NOMO-1 (cell line): ENCODE measurements around the gene LRRC46.
A peak's percentile ranks its signal among the peaks of the same experiment; 100 is the strongest.

Experiments used
- DNase-seq, 2 experiments: peaks; one replicate each; lab custom pipeline; 2025; ENCODE audit not compliant: unreplicated experiment in 2 of 2; lab: John Stamatoyannopoulos, UW

LRRC46 gene

DNA sequence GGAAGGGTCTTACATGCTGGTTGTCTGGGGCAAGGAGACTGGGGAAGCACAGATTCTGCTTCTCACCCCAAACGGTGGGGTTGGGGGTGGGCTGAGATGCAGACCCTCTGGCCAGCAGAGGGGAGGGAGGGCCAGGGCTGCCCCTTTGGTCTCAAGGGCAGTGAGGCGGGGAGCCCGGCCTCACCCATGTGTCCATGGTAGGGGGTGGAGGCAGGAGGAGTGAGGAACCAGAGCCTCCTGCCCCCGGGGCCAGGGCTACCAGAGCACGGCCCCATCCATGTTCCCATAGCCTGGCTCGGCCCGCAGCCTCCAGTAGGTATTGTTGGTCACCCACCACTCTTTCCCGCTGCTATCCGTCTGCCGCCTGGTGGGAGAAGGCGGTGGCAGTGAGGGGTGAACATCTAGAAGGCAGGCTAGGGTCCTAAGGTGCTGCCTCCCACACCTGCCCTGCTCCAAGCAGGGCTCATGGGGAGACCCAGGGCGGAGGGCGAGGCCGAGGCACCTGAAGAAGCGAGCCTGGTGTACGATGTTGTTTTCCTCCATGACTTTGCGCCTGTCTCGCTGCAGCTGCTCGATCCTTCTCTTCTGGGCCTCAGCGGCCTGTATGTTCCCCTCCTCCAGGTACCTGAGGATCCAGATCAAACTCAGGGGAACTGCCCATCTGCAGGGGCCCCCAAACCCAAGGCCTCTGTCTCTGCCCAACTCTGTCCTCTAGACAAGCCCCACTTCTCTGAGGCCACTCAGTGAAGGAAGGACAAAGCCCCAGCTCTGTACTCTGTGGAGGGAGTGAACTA lies 23.2 kb upstream of the LRRC46 start:
- no peak for DNase-seq

DNA sequence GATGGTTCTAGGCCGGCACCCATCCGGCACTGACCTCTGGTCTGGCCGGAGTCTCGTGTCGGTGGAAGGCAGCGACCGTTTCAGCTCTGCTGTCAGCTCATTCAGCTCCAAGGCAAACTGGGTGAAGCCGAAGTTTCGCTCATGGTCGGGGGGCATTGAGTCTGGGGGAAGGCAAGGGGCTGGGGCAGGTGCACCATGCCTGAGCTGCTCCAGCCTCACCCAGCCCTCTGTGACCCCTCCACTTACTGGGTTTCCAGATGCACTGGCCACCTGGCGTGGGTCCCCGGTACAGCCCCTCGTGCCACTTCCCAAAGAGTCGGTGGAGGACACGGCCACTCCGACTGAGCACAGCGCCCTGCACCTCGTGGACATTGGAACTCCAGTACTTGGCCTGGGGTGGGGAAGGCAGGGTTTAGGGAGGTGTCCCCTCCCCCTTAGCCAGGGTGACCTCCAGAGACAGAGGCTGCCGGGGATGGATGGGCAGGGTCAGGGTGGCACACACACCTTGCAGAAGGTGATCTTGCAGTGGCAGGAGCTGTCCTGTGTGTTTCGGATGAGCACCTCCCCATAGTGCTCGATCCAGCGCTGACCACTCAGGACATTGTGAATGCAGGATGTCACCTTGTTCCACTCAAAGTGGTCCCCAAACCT lies 22.5 kb upstream of the LRRC46 start:
- no peak for DNase-seq

DNA sequence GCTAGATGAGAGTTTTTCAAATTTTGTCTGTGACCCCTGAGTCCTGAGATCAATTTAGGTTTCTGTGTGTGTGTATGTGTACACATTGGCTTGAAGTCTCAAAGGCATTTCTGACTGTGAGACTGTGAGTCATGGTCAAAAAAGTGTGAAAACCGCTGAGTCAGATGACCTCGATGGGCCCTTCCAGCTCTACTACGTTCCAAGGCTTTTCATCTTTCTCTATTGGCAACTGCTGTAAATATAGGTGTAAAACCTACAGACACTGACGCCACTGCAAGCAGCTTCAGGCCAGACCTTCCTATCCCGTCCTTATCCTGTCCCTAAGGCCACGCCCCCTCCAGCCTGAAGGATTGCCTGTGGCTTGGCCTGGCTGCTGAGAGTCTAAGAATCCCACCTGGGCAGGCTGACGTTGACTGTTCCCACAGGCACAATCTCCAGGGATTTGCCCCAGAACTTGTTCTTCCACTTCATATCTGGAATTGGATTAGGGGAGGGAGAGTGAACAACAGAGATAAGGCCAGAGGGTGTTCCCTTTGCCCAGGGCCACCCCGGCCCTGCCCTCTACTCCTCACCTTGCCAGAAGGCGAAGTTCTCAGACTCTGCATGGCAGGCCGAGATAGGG lies 21.2 kb upstream of the LRRC46 start:
- no peak for DNase-seq

DNA sequence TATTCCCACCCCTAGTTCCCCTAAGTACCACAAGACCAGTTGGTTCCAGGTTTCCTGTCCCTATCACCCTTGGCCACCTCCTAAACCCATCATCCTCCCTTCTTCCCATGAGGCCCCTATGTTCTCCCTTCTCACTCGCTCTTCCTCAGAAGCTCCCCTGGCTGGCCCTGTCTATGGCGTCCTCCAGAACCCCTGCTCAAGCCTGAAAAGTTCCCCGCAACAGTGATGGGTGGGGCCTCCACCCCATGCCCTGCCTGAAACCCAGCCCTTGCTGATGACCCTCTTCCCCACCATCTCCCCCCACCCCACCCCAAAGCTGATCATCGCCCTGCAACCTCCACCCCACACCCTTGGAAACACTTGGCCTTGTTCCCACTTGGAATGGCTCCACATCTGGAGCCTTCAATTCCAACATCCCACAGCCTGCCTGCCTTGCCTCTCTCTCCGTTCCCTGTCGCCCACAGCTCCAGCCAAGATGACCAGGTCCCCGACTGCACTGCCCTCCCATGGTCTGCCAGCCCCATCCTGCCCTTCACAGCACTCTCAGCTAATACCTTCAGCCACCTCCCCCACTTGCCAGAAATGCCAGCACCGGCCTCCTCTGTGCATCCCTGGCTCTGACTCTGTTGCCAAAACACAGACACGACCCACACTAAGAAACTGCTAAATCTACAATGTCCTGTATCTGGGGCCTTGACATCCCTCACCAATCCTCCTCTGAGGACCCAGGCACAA lies 20.4 kb upstream of the LRRC46 start:
- DNase-seq, result no peak

DNA sequence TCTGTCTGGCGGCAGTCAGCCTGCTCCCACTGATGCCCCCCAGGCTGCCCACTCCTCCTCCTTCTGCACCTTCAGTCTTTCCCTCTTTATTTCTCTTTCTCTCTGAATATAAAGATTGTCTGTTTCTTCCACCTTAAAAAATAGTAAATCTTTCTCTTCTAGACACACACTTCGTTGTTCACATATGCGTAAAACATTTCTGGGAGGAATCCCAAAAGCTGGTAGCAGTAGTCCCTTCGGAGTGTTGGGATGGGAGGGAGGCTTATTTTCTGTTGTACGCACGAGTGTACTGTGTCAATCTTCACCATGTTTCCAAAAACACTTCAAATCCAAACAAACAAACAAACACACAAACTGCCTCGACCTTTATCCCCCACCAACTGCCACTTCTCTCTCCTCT lies 19.8 kb upstream of the LRRC46 start:
- DNase-seq, result no peak

DNA sequence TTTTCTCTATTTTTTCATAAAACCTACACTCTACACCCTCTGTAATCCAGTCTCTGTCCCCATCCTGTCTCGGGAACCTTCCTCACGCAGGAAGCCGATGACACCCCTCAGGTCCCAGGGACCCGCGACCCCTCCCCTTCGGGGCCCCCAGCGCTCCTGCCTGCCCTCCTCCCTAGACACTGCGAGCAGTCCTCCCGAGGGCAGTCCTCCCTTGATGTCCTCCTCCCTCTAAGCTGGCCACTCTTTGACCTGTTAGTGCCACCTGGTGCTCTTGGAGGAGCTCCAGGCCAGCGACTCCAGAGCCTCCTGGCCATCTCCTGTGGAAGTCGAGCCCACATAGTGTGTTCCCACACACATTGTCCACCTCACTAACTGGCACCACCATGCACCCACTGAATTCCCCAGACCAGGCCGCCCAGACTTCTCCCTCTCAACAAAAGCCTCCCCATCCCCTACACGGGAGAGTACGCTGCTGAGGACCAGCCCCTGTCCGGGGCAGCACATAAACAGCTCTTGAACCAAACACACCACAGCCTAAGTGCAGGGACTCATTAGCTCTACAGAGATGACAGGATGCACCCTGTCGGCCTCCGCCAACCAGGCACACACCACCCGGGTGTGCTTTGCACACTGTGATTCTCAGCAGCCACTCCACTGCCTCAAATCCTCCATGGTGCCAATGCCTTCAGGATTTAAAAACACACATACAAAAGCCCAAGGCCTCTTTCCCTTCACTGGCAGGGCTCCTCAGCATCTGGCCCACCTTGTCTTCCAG lies 19.1 kb upstream of the LRRC46 start:
- DNase-seq, result no peak

DNA sequence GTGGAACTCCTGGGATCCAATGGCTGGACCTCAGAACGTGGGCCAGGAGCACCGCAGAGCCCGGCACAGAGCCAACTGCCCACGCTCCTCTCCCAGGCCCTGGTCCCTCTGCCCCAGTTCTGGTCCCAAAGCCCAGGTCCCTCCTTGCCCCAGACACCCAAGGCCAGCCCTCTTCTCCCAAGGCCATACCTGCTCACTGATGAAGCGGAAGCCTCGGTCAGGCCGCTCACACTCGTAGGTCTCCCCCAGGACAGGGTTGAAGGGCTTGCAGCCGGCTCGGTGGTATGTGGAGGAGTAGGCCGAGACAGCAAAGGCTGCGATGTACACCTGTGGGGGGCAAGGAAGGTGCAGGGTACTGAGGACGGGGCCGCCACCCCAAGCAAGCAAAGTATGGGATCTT lies 18.4 kb upstream of the LRRC46 start:
- DNase-seq, result no peak

DNA sequence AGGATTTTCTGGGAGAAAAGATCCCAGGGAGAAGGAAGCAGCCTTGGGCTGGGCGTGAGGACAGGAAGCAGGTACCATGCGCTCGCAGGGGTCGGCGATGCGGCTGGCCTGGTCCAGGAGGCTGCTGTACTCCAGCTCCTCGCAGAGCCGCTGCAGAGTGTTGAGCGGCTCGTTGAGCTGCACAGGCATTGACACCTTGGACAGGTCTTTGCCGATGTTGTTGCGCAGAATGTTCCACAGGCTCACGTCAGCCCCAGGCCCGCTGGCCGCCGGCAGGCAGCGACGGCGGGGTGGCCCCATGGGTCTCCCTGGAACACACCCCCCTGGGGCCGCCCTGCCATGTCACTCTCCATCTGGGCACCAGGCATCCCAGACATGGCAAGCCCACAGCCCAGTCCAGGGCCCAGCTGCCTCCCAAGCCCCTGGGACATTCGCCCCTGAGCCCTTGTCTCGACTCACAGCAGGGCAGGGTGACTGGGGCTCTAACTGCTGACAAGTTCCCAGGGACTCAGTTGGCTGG lies 17.9 kb upstream of the LRRC46 start:
- DNase-seq, result no peak

DNA sequence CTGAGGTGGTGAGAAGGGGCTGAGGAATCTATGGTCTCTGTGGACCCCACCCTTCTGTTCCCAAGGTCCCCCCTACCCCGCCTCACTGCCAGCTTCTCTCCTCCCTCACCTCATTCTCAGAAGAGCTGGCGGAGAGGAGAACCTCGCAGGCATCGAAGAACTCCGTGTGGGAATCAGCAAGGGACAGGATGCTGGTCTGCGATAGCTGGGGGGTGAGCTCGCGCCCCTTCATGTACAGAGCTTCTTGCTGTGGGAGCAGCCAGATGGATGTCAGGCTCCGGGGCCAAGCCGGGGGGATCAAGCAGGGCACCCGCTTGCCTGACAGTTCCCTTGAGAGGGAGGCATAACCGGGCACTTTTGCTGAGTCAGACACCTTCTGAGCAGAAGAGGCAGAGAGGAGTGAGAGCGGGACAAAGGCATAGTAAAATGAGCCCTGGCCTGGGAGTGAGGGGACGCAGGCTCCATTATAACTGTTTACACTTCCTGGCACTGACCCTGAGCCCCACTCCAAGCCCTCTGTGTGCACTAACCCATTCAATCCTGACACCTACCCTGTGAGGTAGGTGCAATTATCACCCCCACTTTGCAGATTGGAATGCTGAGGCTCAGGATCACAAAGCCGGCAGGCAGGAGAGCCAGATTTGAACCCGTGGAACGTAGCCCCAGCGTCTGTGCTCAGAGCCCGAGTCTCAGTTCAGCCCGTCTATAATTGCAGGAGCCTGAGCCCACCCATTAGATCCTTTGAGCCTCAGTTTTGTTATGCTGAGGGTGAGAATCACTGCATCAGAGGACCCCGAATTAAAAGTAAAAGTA lies 16.2 kb upstream of the LRRC46 start:
- DNase-seq, result no peak

DNA sequence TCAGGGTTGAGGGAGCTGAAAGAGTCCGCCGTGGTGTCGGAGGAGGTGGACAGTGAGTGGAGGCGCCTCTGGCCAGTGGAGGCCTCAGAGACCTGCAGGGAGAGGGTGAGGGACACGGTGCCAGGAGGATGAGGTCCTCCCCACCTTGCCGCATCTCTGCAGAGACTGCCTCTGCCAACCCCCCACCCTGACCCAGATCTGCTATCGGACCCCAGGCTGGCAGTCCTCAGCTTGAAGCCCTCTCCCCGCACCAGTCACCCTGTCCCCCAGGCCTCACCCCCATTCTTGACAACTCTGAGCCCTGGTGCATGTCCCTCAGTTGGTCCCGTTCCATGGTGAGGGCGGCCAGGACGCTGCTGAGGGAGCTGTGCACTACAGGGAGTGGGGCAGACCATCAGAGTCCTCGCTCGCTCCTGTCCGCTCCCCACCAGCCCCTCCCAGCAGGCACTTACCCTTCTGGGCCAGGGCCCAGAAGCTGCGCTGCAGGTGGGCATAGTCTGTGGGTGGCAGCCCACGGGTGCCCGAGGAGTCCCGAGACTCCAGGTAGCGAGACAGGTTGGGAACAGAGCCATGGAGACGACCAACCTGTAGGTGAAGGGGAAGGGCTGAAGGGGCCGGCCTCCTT lies 15.2 kb upstream of the LRRC46 start:
- no peak for DNase-seq

DNA sequence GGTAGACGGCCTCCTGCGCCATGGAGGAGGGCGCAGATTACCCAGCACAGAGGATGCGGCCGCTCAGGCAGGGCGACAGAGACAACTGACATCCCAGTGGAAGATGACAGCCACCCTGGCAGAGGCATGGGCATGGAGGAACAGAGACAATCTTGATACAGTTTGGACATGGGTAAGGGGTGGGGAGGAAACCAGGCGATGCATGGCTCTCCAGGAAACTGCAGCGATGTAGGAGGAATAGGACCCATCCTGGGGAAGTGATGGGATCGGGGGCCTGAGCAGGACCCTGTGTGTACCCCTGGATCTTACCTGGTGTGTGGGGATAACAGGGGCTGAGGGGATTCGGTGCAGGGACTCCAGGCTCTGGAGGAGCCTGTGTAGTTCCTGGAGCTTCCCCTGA lies 14.5 kb upstream of the LRRC46 start:
- no peak for DNase-seq

DNA sequence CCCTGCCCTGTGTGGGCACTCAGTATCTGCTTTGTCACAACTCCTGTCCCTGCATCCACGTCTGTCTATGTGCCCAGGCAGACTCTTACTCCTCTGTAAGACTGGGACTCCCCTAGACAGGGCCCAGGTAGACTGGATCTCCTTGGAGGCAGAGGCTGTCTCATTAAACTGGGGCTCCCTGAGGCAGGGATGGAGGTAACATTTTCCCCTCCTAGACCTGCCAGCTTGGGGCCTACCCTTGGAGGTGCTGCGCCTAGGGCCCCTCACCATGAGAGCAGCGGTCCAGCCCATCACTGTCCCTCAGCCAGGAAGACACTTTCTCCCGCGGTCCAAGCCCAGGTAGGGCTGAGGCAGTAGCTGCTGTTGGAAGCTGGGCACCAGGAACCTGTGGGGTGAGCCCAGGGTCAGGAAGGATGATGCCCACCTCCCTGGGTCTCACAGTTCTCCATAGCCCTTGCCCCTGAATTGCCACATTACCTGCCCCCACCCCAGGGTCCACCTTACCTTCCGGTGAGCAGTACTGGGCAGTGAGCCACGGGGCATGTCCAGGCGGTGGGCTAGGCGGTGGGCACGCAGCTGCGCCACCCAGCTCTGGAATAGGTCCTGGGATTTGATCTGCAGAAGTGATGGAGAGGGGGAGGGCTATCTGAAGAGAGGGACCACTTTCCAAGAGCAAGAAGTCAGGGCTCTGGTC lies 13.3 kb upstream of the LRRC46 start:
- DNase-seq, result no peak

DNA sequence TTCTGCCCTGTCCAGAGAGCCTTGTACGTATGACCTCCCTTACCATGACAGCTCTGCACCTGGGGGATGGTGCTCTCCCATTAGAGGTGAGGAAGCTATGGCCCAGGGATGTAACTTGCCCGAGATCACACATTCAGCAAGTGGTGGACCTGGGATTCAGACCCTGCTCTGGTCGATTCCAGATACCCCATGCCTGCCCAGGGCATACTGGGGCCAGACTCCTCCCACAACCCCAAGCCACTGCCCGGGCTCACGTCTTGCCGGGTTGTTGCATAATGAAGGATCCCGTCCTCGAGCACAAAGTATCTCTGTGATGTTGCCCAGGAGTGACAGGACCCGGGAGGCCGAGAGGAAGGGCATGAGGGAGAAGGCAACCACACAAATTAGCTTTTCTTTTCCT lies 12.0 kb upstream of the LRRC46 start:
- no peak for DNase-seq

DNA sequence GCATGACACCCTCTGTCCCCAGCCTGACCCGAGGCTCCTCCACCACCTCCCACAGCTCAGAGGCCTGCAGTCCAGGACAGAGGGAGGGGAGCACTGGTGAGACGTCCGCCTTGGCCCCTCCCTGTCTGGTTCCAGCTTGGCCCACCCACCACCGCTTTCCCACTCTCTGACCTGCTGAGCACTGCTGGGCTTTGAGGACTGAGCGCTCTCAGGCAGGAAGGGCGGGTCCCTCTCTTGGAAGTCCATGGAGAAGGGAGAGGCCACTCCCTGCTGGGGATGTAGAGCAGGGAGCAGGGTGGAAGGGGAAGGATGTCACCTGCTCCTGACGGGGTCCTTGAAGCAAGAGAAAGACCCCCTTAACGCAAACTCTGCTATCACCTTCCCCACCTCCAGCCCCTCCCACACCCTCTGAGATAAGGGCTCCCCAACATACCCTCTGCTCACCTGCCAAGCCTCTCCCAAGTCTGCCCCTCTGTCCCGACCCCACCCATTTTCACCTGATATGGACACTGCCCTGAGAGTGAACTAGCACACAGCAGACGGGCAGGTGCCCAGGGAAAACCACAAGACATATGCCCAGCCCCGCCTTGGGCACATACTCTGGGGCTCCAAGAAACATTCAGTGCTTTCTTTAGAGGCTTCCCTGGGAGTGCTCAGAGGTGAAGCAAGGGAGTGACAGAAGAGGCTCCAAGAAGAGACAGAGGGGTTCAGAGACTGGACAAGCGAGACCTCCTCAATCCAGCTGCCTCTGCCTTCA lies 11.3 kb upstream of the LRRC46 start:
- no peak for DNase-seq

DNA sequence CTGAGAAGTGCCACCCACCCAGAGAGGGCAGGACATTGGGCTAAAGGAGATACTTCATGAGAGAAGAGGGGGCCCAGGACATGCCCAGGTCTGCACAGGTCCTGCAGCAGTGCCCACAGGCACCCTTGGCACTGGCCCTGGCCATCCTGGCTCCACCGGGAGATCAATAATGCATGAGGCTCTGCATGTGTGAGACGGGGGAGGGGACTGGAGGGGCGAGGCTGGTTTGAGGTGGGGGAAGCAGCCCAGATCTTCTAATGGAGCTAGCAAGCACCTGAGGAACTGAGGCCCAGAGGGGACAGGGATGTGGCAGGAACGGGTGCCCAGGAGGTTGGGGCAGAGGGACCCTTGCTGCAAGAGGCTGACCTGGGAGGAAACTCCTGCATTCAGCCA lies 10.4 kb upstream of the LRRC46 start:
- DNase-seq, result no peak

DNA sequence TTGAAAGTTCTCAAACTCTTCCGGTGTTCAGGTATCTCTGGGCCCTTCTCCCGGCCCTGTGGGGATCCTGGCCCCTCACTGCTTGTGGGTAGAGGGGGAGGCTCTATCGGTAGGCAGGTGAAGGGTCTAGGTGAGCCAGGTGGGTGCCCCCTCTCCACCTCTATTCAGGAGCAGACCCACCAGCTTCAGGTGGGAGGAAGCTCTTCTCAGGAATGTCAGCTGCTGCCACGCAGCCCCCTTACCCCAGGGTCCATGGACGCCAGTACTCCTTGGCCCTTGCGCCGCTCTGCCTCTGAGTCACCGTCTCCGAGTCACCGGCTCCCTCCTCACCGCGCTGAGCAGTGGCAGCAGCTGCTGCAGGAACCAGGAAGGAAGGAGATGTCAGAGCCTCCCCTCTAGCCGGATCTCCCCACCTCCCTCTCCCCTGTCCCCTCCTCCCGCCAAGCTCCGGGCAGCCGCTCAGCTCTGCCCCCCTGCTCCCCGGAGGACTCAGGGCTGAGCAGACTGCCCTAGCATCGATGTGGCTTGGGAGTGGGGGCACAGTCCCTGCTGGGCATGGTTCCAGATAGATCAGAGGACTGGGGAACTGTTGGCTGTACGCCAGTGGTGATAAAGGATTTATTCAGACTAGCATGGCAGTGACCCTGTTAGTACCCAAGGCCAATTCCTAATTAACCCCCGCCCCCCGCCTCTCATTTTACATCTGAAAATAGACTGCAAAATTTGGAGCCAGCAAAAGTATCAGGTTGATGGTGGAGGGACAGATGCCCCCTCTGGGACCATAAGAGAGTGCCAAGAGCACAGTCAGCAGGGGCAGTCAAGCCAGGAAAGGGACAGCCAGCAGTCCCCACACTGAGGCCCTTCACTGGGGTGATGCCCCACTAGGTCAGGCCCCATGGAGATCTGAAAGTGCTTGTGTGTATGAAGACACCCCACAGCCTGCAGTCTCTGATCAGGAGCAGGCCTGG lies 9.8 kb upstream of the LRRC46 start, which contains the start of gene OSBPL7:
Gene OSBPL7, minus strand, starts transcription at position 371 of the 968 bp plus-strand sequence. CDS start 1,516 bp downstream, outside the sequence.
- DNase-seq, result peak; percentile 85 to 90

DNA sequence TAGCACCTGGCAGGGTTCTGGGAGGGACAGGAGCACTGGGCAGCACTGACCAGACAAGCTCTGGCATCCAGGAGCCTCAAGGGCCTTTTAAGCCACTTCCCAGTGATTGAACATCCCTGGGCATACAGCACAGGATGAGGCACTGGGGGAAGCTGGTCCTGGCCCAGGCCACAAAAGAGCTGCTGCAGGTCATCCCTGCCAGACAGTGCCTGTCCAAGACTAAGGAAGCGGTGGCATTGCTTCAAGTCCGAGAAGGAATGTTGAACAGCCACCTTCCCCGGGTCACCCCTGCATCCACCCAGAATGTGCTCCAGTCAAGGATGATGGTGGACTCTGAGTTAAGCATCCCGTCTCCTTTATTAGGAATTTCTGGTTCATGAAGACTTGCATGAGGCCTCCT lies 8.7 kb upstream of the LRRC46 start:
- DNase-seq, result no peak
